Panc1 (cell line): ENCODE data around the gene MACROH2A1.

Source experiments
- CTCF ChIP-seq: fragments of 450-650 bp; IDR thresholded peaks from 2 replicates; pipeline ENCODE4 v1.5.1; 2017; ENCODE audit warnings: mild to moderate bottlenecking
- POLR2AphosphoS5 ChIP-seq: IDR thresholded peaks from 2 replicates; pipeline ENCODE4 v1.6.1; 2012; ENCODE audit warnings: mild to moderate bottlenecking, low read depth, low read length, moderate library complexity
- SIN3A ChIP-seq: IDR thresholded peaks from 2 replicates; pipeline ENCODE4 v1.6.1; 2012; ENCODE audit warnings: low read depth, mild to moderate bottlenecking, low read length, moderate library complexity, borderline replicate concordance; ENCODE audit not compliant: insufficient read depth
- TCF7L2 ChIP-seq: IDR thresholded peaks from 2 replicates; pipeline ENCODE4 v1.6.1; 2011; ENCODE audit warnings: mild to moderate bottlenecking, low read depth, low read length, inconsistent platforms
- TF ChIP-seq, protein P1 (sequence below), 2 experiments: IDR thresholded peaks; 2 replicates each; pipeline ENCODE4 v1.6.1; 2011 to 2012; ENCODE audit warnings: low read depth in 2 of 2, control low read depth in 1 of 2, low read length in 1 of 2, mild to moderate bottlenecking in 1 of 2, moderate library complexity in 1 of 2; ENCODE audit not compliant: insufficient read depth in 1 of 2

GRCh38 chr5:135328128-135328687 lies 70.8 kb downstream of the MACROH2A1 start:
- no peak for TF ChIP-seq CTCF
- no peak for TF ChIP-seq POLR2AphosphoS5
- TF ChIP-seq SIN3A, result no peak
- TF ChIP-seq TCF7L2, result no peak
- TF ChIP-seq, protein P1, sequence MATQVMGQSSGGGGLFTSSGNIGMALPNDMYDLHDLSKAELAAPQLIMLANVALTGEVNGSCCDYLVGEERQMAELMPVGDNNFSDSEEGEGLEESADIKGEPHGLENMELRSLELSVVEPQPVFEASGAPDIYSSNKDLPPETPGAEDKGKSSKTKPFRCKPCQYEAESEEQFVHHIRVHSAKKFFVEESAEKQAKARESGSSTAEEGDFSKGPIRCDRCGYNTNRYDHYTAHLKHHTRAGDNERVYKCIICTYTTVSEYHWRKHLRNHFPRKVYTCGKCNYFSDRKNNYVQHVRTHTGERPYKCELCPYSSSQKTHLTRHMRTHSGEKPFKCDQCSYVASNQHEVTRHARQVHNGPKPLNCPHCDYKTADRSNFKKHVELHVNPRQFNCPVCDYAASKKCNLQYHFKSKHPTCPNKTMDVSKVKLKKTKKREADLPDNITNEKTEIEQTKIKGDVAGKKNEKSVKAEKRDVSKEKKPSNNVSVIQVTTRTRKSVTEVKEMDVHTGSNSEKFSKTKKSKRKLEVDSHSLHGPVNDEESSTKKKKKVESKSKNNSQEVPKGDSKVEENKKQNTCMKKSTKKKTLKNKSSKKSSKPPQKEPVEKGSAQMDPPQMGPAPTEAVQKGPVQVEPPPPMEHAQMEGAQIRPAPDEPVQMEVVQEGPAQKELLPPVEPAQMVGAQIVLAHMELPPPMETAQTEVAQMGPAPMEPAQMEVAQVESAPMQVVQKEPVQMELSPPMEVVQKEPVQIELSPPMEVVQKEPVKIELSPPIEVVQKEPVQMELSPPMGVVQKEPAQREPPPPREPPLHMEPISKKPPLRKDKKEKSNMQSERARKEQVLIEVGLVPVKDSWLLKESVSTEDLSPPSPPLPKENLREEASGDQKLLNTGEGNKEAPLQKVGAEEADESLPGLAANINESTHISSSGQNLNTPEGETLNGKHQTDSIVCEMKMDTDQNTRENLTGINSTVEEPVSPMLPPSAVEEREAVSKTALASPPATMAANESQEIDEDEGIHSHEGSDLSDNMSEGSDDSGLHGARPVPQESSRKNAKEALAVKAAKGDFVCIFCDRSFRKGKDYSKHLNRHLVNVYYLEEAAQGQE (IDR thresholded peaks at IDR 0.05; ENCODE audit: insufficient read depth in 1 of 2, low read depth in 2 of 2, low read length in 1 of 2), result no peak
